Liver (tissue), 9 donors: Measurements from ENCODE around the gene RALGPS1. TPM values are rescaled to one million over a fixed set of nuclear protein-coding genes. Genes with fewer than 3 reads are reported as not detected.

Experiments
- DNase-seq: peaks from one replicate; pipeline ENCODE4 v3.0.0-alpha.2; 2017; ENCODE audit warnings: low spot score
- H3K27ac ChIP-seq, 2 donors: one replicate each; pipeline ENCODE4 v1.7.0; 2013; ENCODE audit warnings: inconsistent platforms in 2 of 2, low read length in 2 of 2, control low read depth in 1 of 2, low read depth in 1 of 2, mild to moderate bottlenecking in 1 of 2
- H3K27me3 ChIP-seq, 4 donors: one replicate each; pipeline versions ENCODE4 v1.6.1 to v1.7.0; 2013; ENCODE audit warnings: low read length in 3 of 4, inconsistent platforms in 1 of 4, mild to moderate bottlenecking in 1 of 4, moderate library complexity in 1 of 4; ENCODE audit not compliant: control insufficient read depth in 4 of 4, insufficient read depth in 4 of 4
- H3K36me3 ChIP-seq, 4 donors: one replicate each; pipeline versions ENCODE4 v1.6.1 to v1.7.0; 2013; ENCODE audit warnings: low read length in 3 of 4, mild to moderate bottlenecking in 3 of 4, low read depth in 1 of 4, moderate library complexity in 1 of 4; ENCODE audit not compliant: control insufficient read depth in 4 of 4, insufficient read depth in 3 of 4
- H3K4me1 ChIP-seq, 4 donors: one replicate each; pipeline versions ENCODE4 v1.6.1 to v1.7.0; 2013; ENCODE audit warnings: low read length in 3 of 4, mild to moderate bottlenecking in 3 of 4, moderate library complexity in 1 of 4; ENCODE audit not compliant: control insufficient read depth in 4 of 4, insufficient read depth in 4 of 4
- H3K4me3 ChIP-seq, 3 donors: one replicate each; pipeline versions ENCODE4 v1.6.1 to v1.7.0; 2013; ENCODE audit warnings: low read length in 3 of 3, control low read depth in 1 of 3, low read depth in 1 of 3, mild to moderate bottlenecking in 1 of 3
- H3K9ac ChIP-seq, 2 donors: one replicate each; pipeline ENCODE4 v1.7.0; 2013; ENCODE audit warnings: low read length in 2 of 2, mild to moderate bottlenecking in 2 of 2, moderate library complexity in 2 of 2, control low read depth in 1 of 2, low read depth in 1 of 2
- H3K9me3 ChIP-seq, 4 donors: one replicate each; pipeline versions ENCODE4 v1.6.1 to v1.7.0; 2013; ENCODE audit warnings: low read length in 3 of 4; ENCODE audit not compliant: control insufficient read depth in 4 of 4
- ATF3 ChIP-seq: IDR thresholded peaks from 2 replicates; pipeline ENCODE4 v1.6.1; 2016; ENCODE audit warnings: antibody characterized with exemption
- CTCF ChIP-seq: fragments of 150-350 bp; IDR thresholded peaks from 2 replicates; pipeline ENCODE4 v1.5.1; 2017; ENCODE audit warnings: improper control_type of control experiment, low read depth, low read length; ENCODE audit not compliant: missing input control
- EGR1 ChIP-seq, 2 donors: IDR thresholded peaks; 2 replicates each; pipeline ENCODE4 v1.6.1; 2016 to 2018; ENCODE audit warnings: antibody characterized with exemption in 2 of 2, low read depth in 2 of 2
- FOXA1 ChIP-seq: IDR thresholded peaks from 2 replicates; pipeline ENCODE4 v1.6.1; 2016; ENCODE audit warnings: antibody characterized with exemption
- FOXA2 ChIP-seq: IDR thresholded peaks from 2 replicates; pipeline ENCODE4 v1.6.1; 2016; ENCODE audit warnings: antibody characterized with exemption
- GABPA ChIP-seq, 2 donors: IDR thresholded peaks in 1 of 2; conservative IDR thresholded peaks in 1 of 2; 2 replicates each; pipeline ENCODE4 v1.6.1; 2016; ENCODE audit warnings: antibody characterized with exemption in 2 of 2, mild to moderate bottlenecking in 1 of 2, moderate library complexity in 1 of 2
- HNF4A ChIP-seq, 2 donors: conservative IDR thresholded peaks; 2 replicates each; pipeline ENCODE4 v1.6.1; 2016; ENCODE audit warnings: antibody characterized with exemption in 2 of 2, mild to moderate bottlenecking in 2 of 2
- HNF4G ChIP-seq: IDR thresholded peaks from 2 replicates; pipeline ENCODE4 v1.6.1; 2016; ENCODE audit warnings: antibody characterized with exemption
- JUND ChIP-seq, 2 donors: IDR thresholded peaks; 2 replicates each; pipeline ENCODE4 v1.6.1; 2016; ENCODE audit warnings: antibody characterized with exemption in 2 of 2
- MAX ChIP-seq: IDR thresholded peaks from 2 replicates; pipeline ENCODE4 v1.6.1; 2016; ENCODE audit warnings: antibody characterized with exemption
- NR2F2 ChIP-seq: IDR thresholded peaks from 2 replicates; pipeline ENCODE4 v1.6.1; 2016; ENCODE audit warnings: antibody characterized with exemption
- RAD21 ChIP-seq, 2 donors: IDR thresholded peaks; 2 replicates each; pipeline ENCODE4 v1.6.1; 2016; ENCODE audit warnings: antibody characterized with exemption in 2 of 2, mild to moderate bottlenecking in 2 of 2
- SP1 ChIP-seq: IDR thresholded peaks from 2 replicates; pipeline ENCODE4 v1.6.1; 2018; ENCODE audit warnings: antibody characterized with exemption, mild to moderate bottlenecking
- TAF1 ChIP-seq: conservative IDR thresholded peaks from 2 replicates; pipeline ENCODE4 v1.6.1; 2016; ENCODE audit warnings: antibody characterized with exemption, mild to moderate bottlenecking
- YY1 ChIP-seq: IDR thresholded peaks from 2 replicates; pipeline ENCODE4 v1.6.1; 2016; ENCODE audit warnings: antibody characterized with exemption, mild to moderate bottlenecking
- ZBTB33 ChIP-seq: IDR thresholded peaks from 2 replicates; pipeline ENCODE4 v1.6.1; 2016; ENCODE audit warnings: antibody characterized with exemption
- WGBS: extraction: QIAGEN DNeasy Blood & Tissue Kit; methylation state at CpG from one replicate; pipeline ENCODE4 v1.1.7; 2013; 5-methylcytosine and 5-hydroxymethylcytosine counted together
- polyA plus RNA-seq, 2 donors: library from polyadenylated mRNA; stranded (reverse) in 1 of 2; unstranded in 1 of 2; fragments of 200-250 nt in 1 of 2; fragments of >200 nt in 1 of 2; fragmentation: Nextera tagmentation in 1 of 2; extraction: Ambion mirVana in 1 of 2; gene quantifications; one replicate each; pipeline versions ENCODE4 v1.2.1 to v1.2.3, GENCODE V29; 2013 to 2015
- total RNA-seq, 2 donors: library from RNA; depleted of rRNA; stranded (reverse); fragments of >200 nt; gene quantifications; one replicate each; pipeline ENCODE4 v1.2.3, GENCODE V29; 2014
- donor health status: healthy.
- donor health status: healthy.
- donor health status: healthy.
- donor health status: healthy.
- donor health status: healthy.

The RALGPS1 gene
- total and polyA plus RNA-seq, 4 donors: 1.4 to 2.7 (median 2.0) TPM

- 86% methylated on average over 2 of the region's 2 CpGs for WGBS
- Histone ChIP-seq H3K27me3 (no peaks in the 10 kb centered on the region), H3K4me3 (no peak overlapping the region), H3K9me3 (no peaks in the 10 kb centered on the region), H3K36me3 (no peaks in the 10 kb centered on the region), H3K4me1 (no peaks in the 10 kb centered on the region), H3K9ac (no peak overlapping the region), H3K27ac (no peak overlapping the region)
- DNase-seq: no peak
- TF ChIP-seq ATF3: no peak
- no peak for TF ChIP-seq JUND (IDR thresholded peaks at IDR 0.05)
- no peak for TF ChIP-seq MAX
- TF ChIP-seq HNF4G: no peak
- no peak for TF ChIP-seq RAD21 (IDR thresholded peaks at IDR 0.05)
- TF ChIP-seq EGR1 (IDR thresholded peaks at IDR 0.05; ENCODE audit: low read depth in 2 of 2): no peak
- TF ChIP-seq SP1: no peak
These were observed 11.8 kb downstream of the RALGPS1 start for GRCh38 chr9:126926364-126926763.

GRCh38 chr9:126927419-126927818 lies 12.8 kb downstream of the RALGPS1 start:
- H3K4me1 ChIP-seq: no peaks in the 10 kb centered on the region
- no peak for TF ChIP-seq NR2F2
- TF ChIP-seq HNF4A (conservative IDR thresholded peaks at IDR 0.05): no peak
- no peak for TF ChIP-seq EGR1 (IDR thresholded peaks at IDR 0.05; ENCODE audit: low read depth in 2 of 2)
- no peak for TF ChIP-seq RAD21 (IDR thresholded peaks at IDR 0.05)
- TF ChIP-seq GABPA (IDR thresholded peaks at IDR 0.05 in 1 of 2, conservative IDR thresholded peaks at IDR 0.05 in 1 of 2): no peak
- no peak for TF ChIP-seq SP1
- no peak for TF ChIP-seq JUND (IDR thresholded peaks at IDR 0.05)
- no peak for TF ChIP-seq YY1
- TF ChIP-seq ATF3: no peak
- no peak for TF ChIP-seq FOXA2
- H3K36me3 ChIP-seq: no peaks in the 10 kb centered on the region
- H3K9me3 ChIP-seq: no peaks in the 10 kb centered on the region
- no peak overlapping the region for H3K9ac ChIP-seq
- no peaks in the 10 kb centered on the region for H3K27me3 ChIP-seq
- no peak overlapping the region for H3K27ac ChIP-seq
- H3K4me3 ChIP-seq: no peak overlapping the region
- DNase-seq: no peak
- WGBS: 64% methylated on average over 6 of the region's 6 CpGs

GRCh38 chr9:126932871-126933321 lies 18.3 kb downstream of the RALGPS1 start:
- no peak for DNase-seq
- WGBS: 94% methylated on average over 11 of the region's 11 CpGs
- Histone ChIP-seq H3K9me3 (no peaks in the 10 kb centered on the region), H3K36me3 (no peaks in the 10 kb centered on the region), H3K4me1 (no peaks in the 10 kb centered on the region), H3K4me3 (no peak overlapping the region), H3K27me3 (no peaks in the 10 kb centered on the region), H3K9ac (no peak overlapping the region), H3K27ac (no peak overlapping the region)
- TF ChIP-seq ZBTB33: no peak
- no peak for TF ChIP-seq FOXA1
- no peak for TF ChIP-seq RAD21 (IDR thresholded peaks at IDR 0.05)
- TF ChIP-seq GABPA (IDR thresholded peaks at IDR 0.05 in 1 of 2, conservative IDR thresholded peaks at IDR 0.05 in 1 of 2): no peak
- no peak for TF ChIP-seq NR2F2
- TF ChIP-seq JUND (IDR thresholded peaks at IDR 0.05): no peak
- no peak for TF ChIP-seq EGR1 (IDR thresholded peaks at IDR 0.05; ENCODE audit: low read depth in 2 of 2)
- TF ChIP-seq CTCF: no peak
- no peak for TF ChIP-seq HNF4A (conservative IDR thresholded peaks at IDR 0.05)
- no peak for TF ChIP-seq TAF1
- no peak for TF ChIP-seq YY1
- TF ChIP-seq SP1: no peak
- TF ChIP-seq ATF3: no peak
- TF ChIP-seq FOXA2: no peak
